Cardiac muscle cell (in vitro differentiated cells and primary cell): ENCODE measurements around the gene APRT. TPM values are rescaled to one million over a fixed set of nuclear protein-coding genes. Genes with fewer than 3 reads are reported as not detected.
A peak's percentile ranks its signal among the peaks of the same experiment; 100 is the strongest.

Experiments
- DNase-seq, 2 donors: peaks; one replicate each; pipeline versions ENCODE4 v3.0.0 to v3.0.0-alpha.2; 2010 to 2017; ENCODE audit warnings: low read depth in 1 of 2, low spot score in 1 of 2
- H3K27ac ChIP-seq: fragments of 200-600 bp; sonication (generic); 2 replicates; pipeline ENCODE4 v1.5.1; 2016
- H3K27me3 ChIP-seq: fragments of 200-600 bp; sonication (generic); 2 replicates; pipeline ENCODE4 v1.6.0; 2016; ENCODE audit warnings: control low read depth
- H3K36me3 ChIP-seq: fragments of 200-600 bp; sonication (generic); 2 replicates; pipeline ENCODE4 v1.5.1; 2016; ENCODE audit warnings: control low read depth
- H3K4me1 ChIP-seq: fragments of 200-600 bp; sonication (generic); 2 replicates; pipeline ENCODE4 v1.8.1; 2017; ENCODE audit warnings: low read depth, mild to moderate bottlenecking, mixed run types
- H3K4me3 ChIP-seq: fragments of 200-600 bp; sonication (generic); 2 replicates; pipeline ENCODE4 v1.5.1; 2016; ENCODE audit warnings: mild to moderate bottlenecking
- H3K9me3 ChIP-seq: fragments of 200-600 bp; sonication (generic); 2 replicates; pipeline ENCODE4 v1.5.1; 2017; ENCODE audit warnings: low read depth, mild to moderate bottlenecking, control low read depth
- polyA plus RNA-seq: library from polyadenylated mRNA; unstranded; fragments of >200 nt; fragmentation: Nextera tagmentation; extraction: Ambion mirVana; gene quantifications from 2 replicates; pipeline ENCODE4 v1.2.1, GENCODE V29; 2016
- total RNA-seq: library from RNA; depleted of rRNA; stranded (reverse); fragments of >200 nt; gene quantifications from 2 replicates; pipeline ENCODE4 v1.2.3, GENCODE V29; 2016
- TF ChIP-seq, protein P1 (sequence below): IDR thresholded peaks from 2 replicates; pipeline ENCODE4 v1.5.1; 2012; ENCODE audit warnings: low read depth, mild to moderate bottlenecking, low read length

APRT gene
- total and polyA plus RNA-seq, 2 experiments from 2014 or later: 123 to 169 TPM

DNA sequence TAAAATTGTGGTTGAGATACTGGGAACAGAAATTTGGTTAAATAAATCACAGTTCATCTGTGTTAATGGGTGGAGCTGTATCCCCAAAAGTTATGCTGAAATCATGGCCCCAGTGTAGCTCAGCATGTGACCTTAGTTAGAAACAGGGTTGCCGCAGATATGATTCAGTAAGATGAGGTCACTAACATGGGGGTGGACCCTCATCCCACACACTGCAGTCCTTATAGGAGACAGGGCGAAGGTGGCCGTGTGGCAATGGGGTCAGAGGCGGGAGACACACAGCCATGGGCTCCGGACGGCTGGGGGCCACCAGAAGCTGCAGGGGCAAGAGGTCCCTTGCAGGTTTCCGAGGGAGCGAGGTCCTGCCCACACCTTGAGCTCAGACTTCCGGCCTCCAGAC lies 34.4 kb upstream of the APRT start:
- Histone ChIP-seq H3K4me3 (no peak overlapping the region), H3K36me3 (no peaks in the 10 kb centered on the region), H3K9me3 (no peaks in the 10 kb centered on the region), H3K27me3 (no peaks in the 10 kb centered on the region), H3K4me1 (no peaks in the 10 kb centered on the region), H3K27ac (no peak overlapping the region)
- TF ChIP-seq, protein P1, sequence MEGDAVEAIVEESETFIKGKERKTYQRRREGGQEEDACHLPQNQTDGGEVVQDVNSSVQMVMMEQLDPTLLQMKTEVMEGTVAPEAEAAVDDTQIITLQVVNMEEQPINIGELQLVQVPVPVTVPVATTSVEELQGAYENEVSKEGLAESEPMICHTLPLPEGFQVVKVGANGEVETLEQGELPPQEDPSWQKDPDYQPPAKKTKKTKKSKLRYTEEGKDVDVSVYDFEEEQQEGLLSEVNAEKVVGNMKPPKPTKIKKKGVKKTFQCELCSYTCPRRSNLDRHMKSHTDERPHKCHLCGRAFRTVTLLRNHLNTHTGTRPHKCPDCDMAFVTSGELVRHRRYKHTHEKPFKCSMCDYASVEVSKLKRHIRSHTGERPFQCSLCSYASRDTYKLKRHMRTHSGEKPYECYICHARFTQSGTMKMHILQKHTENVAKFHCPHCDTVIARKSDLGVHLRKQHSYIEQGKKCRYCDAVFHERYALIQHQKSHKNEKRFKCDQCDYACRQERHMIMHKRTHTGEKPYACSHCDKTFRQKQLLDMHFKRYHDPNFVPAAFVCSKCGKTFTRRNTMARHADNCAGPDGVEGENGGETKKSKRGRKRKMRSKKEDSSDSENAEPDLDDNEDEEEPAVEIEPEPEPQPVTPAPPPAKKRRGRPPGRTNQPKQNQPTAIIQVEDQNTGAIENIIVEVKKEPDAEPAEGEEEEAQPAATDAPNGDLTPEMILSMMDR: no peak
- peak in 1 of 2 donors; percentile 5 for DNase-seq

DNA sequence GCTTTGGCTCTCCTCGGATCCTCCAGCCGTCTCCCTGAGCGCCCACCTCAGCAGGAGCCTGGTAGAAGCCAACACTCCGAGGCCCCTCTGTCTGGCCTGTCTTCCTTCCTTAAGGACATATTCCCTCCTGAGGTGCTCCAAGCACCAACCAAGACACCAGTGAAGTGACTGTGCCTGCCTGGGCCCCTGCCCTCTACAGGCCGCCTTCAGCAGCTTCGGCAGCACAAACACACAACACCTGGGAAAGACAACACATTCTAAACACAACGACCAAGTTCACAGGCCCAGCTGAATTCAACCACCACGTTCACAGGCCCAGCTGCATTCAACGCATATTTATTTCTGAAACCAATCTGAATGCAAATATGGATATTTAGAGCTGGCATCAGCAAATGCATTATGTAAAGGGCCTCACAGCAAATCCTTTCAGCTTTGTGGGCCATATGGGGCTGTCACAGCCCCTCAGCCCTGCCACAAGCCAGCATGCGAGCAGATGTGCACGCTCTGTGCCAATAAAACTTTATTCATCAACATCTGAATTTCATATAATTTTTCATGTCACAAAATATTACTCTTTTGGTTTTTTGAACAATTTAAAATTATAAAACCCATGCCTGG lies 32.8 kb upstream of the APRT start:
- no peaks in the 10 kb centered on the region for H3K27me3 ChIP-seq
- DNase-seq: no peak
- no peak overlapping the region for H3K27ac ChIP-seq
- TF ChIP-seq, protein P1: no peak
- no peaks in the 10 kb centered on the region for H3K36me3 ChIP-seq
- H3K4me3 ChIP-seq: no peak overlapping the region
- no peaks in the 10 kb centered on the region for H3K9me3 ChIP-seq
- H3K4me1 ChIP-seq: no peaks in the 10 kb centered on the region

DNA sequence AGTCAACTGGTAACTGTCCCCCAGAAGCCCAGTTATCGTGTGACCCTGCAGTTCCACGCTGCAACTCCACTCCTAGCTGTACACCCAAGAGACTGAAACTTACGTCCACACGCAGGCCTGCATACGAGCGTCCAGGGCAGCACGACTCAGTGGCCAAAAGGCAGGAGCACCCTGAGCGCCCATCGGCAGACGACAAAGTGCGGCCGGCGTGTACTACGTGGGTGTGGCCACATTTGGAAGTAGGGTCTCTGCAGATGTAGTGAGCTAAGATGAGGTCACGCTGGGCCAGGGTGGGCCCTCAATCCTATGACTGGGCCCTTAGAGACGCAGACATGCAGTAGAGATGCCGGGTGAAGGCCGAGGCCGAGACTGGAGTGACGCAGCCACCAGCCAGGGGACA lies 31.5 kb upstream of the APRT start:
- Histone ChIP-seq H3K9me3 (no peaks in the 10 kb centered on the region), H3K27ac (no peak overlapping the region), H3K36me3 (no peaks in the 10 kb centered on the region), H3K4me1 (no peaks in the 10 kb centered on the region), H3K4me3 (no peak overlapping the region), H3K27me3 (no peaks in the 10 kb centered on the region)
- TF ChIP-seq, protein P1: no peak
- DNase-seq: no peak

DNA sequence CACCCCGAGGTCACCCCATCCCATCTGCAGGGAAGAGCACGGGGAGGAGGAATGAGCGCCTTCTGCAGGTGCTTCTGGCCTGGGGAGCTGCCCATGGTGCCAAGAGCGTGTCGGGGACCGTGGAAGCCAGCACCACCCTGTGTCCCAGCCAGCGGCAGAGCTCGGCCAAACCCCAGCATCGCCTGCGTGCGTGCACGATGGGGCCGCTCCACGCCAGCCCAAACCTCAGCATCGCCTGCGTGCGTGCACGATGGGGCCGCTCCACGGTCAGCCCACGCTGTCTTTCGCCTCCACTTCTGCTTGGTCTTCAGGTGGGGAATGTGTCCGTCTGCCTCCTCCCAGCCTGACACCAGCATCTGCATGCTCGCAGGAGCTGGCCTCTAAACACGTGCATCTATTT lies 31.1 kb upstream of the APRT start:
- no peaks in the 10 kb centered on the region for H3K27me3 ChIP-seq
- no peaks in the 10 kb centered on the region for H3K9me3 ChIP-seq
- TF ChIP-seq, protein P1: no peak
- no peaks in the 10 kb centered on the region for H3K36me3 ChIP-seq
- H3K4me1 ChIP-seq: no peaks in the 10 kb centered on the region
- no peak overlapping the region for H3K4me3 ChIP-seq
- DNase-seq: no peak
- no peak overlapping the region for H3K27ac ChIP-seq

DNA sequence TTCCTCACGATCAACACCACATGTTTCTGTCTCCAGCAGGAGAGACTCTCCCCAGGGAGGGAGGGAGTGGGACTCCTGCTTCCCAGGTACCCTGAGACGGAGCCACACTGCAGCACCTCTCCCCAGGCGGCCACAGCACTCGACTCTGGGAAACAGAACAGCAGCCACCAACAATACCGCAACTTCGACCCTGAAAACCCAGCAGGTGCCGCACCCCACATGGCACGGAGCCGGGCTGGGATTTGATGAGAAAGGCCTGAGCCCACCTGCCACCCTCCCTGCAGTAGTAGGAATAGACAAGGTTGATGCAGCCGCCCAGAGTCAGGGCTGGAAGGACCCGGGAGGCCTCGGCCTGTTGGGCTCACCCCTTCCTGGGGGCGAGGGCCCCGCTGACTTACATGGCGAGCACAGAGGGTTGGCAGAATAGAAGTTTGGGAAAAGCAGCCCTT lies 30.6 kb upstream of the APRT start:
- H3K36me3 ChIP-seq: no peaks in the 10 kb centered on the region
- H3K4me3 ChIP-seq: no peak overlapping the region
- H3K27me3 ChIP-seq: no peaks in the 10 kb centered on the region
- TF ChIP-seq, protein P1: no peak
- no peaks in the 10 kb centered on the region for H3K4me1 ChIP-seq
- H3K9me3 ChIP-seq: no peaks in the 10 kb centered on the region
- H3K27ac ChIP-seq: no peak overlapping the region
- DNase-seq: no peak
